GM11168 (cell line): ENCODE results near the gene ABCA2.

Experiments
- in situ Hi-C: fragments of 300-500 bp; cut with MboI; formaldehyde crosslinking; loops from one replicate; pipeline ENCODE4 v1.12.0; 2022; ENCODE audit warnings: low sequenced_read_pairs; ENCODE audit not compliant: unreplicated experiment

Gene ABCA2

GRCh38 chr9:137018761-137019559, 9.1 kb downstream of the ABCA2 start:
- in situ Hi-C loops: no loop called here

- in situ Hi-C loops: no loop called here
Observed at GRCh38 chr9:137017791-137018497, 10.1 kb downstream of the ABCA2 start.

GRCh38 chr9:137017071-137017470, 11.0 kb downstream of the ABCA2 start:
- in situ Hi-C loops: no loop called here

GRCh38 chr9:137016436-137016835, 11.6 kb downstream of the ABCA2 start:
- in situ Hi-C loops: no loop called here

GRCh38 chr9:137015976-137016375, 12.1 kb downstream of the ABCA2 start:
- in situ Hi-C loops: no loop called here

- in situ Hi-C loops: no loop called here
Observed at GRCh38 chr9:137015540-137015930, 12.5 kb downstream of the ABCA2 start.

GRCh38 chr9:137014776-137015539, 13.1 kb downstream of the ABCA2 start:
- in situ Hi-C loops: no loop called here

GRCh38 chr9:137014166-137014565, 13.9 kb downstream of the ABCA2 start:
- in situ Hi-C loops: no loop called here

GRCh38 chr9:137013571-137013940, 14.5 kb downstream of the ABCA2 start:
- in situ Hi-C loops: no loop called here

- in situ Hi-C loops: no loop called here
Observed at GRCh38 chr9:137012694-137013570, 15.1 kb downstream of the ABCA2 start.

GRCh38 chr9:137011907-137012675, 15.9 kb downstream of the ABCA2 start:
- in situ Hi-C loops: no loop called here

- in situ Hi-C loops: no loop called here
Observed at GRCh38 chr9:137011156-137011555, 16.9 kb downstream of the ABCA2 start.

- in situ Hi-C loops: no loop called here
Observed at GRCh38 chr9:137009938-137010732, 17.9 kb downstream of the ABCA2 start.

GRCh38 chr9:137009217-137009616, 18.8 kb downstream of the ABCA2 start:
- in situ Hi-C loops: no loop called here

- in situ Hi-C loops: no loop called here
Observed at GRCh38 chr9:137008312-137008711, 19.7 kb downstream of the ABCA2 start.

- in situ Hi-C loops: no loop called here
Observed at GRCh38 chr9:137007816-137008270, 20.2 kb downstream of the ABCA2 start.

GRCh38 chr9:137007108-137007815, 20.8 kb downstream of the ABCA2 start:
- in situ Hi-C loops: no loop called here
